ENCODE results near the gene TAPBPL.
"Not testable (repeated sequence)": the region's sequence is repeated elsewhere in the genome, so short reads cannot be mapped to it uniquely, and the experiment has no call there.

GRCh38 chr12:6427796-6428195 is 24.0 kb upstream of the TAPBPL start:
- TF ChIP-seq CTCF, POLR2A (IDR thresholded peaks at IDR 0.05): not testable (repeated sequence)

All from ovary (tissue), 3 donors.